ENCODE data around the gene CCDC15.

CCDC15 gene

GRCh38 chr11:124943741-124944140, 10.3 kb upstream of the CCDC15 start:
- H3K27ac ChIP-seq, result no peak overlapping the region
- H3K4me1 ChIP-seq (ENCODE audit: control insufficient read depth in 1 of 2, insufficient read depth in 1 of 2, low read depth in 1 of 2, low read length in 1 of 2), result no peaks in the 10 kb centered on the region
- H3K9me3 ChIP-seq, result no peaks in the 10 kb centered on the region
- H3K4me3 ChIP-seq (ENCODE audit: low read depth in 1 of 2, low read length in 1 of 2), result no peak overlapping the region
- no peaks in the 10 kb centered on the region for H3K27me3 ChIP-seq
- no peak for TF ChIP-seq CTCF (IDR thresholded peaks at IDR 0.05)
- H3K36me3 ChIP-seq, result no peaks in the 10 kb centered on the region

GRCh38 chr11:124944565-124944964, 9.4 kb upstream of the CCDC15 start:
- H3K27me3 ChIP-seq, result no peaks in the 10 kb centered on the region
- H3K4me3 ChIP-seq (ENCODE audit: low read depth in 1 of 2, low read length in 1 of 2), result no peak overlapping the region
- no peak for TF ChIP-seq CTCF (IDR thresholded peaks at IDR 0.05)
- no peaks in the 10 kb centered on the region for H3K4me1 ChIP-seq (ENCODE audit: control insufficient read depth in 1 of 2, insufficient read depth in 1 of 2, low read depth in 1 of 2, low read length in 1 of 2)
- no peak overlapping the region for H3K27ac ChIP-seq
- no peaks in the 10 kb centered on the region for H3K9me3 ChIP-seq
- H3K36me3 ChIP-seq, result no peaks in the 10 kb centered on the region

GRCh38 chr11:124945826-124946225, 8.2 kb upstream of the CCDC15 start:
- Histone ChIP-seq H3K27ac (no peak overlapping the region), H3K27me3 (peaks cover 8% of the 10 kb centered on the region), H3K4me3 (ENCODE audit: low read depth in 1 of 2, low read length in 1 of 2) (no peak overlapping the region), H3K9me3 (no peaks in the 10 kb centered on the region), H3K4me1 (ENCODE audit: control insufficient read depth in 1 of 2, insufficient read depth in 1 of 2, low read depth in 1 of 2, low read length in 1 of 2) (no peaks in the 10 kb centered on the region), H3K36me3 (no peaks in the 10 kb centered on the region)
- TF ChIP-seq CTCF (IDR thresholded peaks at IDR 0.05), result no peak

- no peaks in the 10 kb centered on the region for H3K4me1 ChIP-seq (ENCODE audit: control insufficient read depth in 1 of 2, insufficient read depth in 1 of 2, low read depth in 1 of 2, low read length in 1 of 2)
- peaks cover 17% of the 10 kb centered on the region for H3K27me3 ChIP-seq
- H3K4me3 ChIP-seq (ENCODE audit: low read depth in 1 of 2, low read length in 1 of 2), result no peak overlapping the region
- no peak overlapping the region for H3K27ac ChIP-seq
- TF ChIP-seq CTCF (IDR thresholded peaks at IDR 0.05), result no peak
- no peaks in the 10 kb centered on the region for H3K36me3 ChIP-seq
- H3K9me3 ChIP-seq, result no peaks in the 10 kb centered on the region
These were observed 7.3 kb upstream of the CCDC15 start for GRCh38 chr11:124946735-124947141.

GRCh38 chr11:124950601-124951330, 3.2 kb upstream of the CCDC15 start:
- H3K9me3 ChIP-seq, result no peaks in the 10 kb centered on the region
- H3K27me3 ChIP-seq, result peaks cover 34% of the 10 kb centered on the region
- TF ChIP-seq CTCF (IDR thresholded peaks at IDR 0.05), result no peak
- H3K4me3 ChIP-seq (ENCODE audit: low read depth in 1 of 2, low read length in 1 of 2), result no peak overlapping the region
- no peaks in the 10 kb centered on the region for H3K36me3 ChIP-seq
- H3K27ac ChIP-seq, result no peak overlapping the region
- H3K4me1 ChIP-seq (ENCODE audit: control insufficient read depth in 1 of 2, insufficient read depth in 1 of 2, low read depth in 1 of 2, low read length in 1 of 2), result peaks cover 13% of the 10 kb centered on the region in 2 experiments
